ENCODE data around the gene WFS1. TPM values are rescaled to one million over a fixed set of nuclear protein-coding genes. Genes with fewer than 3 reads are reported as not detected.

The WFS1 gene
- total RNA-seq, 1 donor from 2014 or later: 23.5 TPM

GRCh38 chr4:6235901-6236640 is 33.6 kb upstream of the WFS1 start:
- DNase-seq (ENCODE audit: low read depth): no peak

- DNase-seq (ENCODE audit: low read depth): no peak
These were observed 32.7 kb upstream of the WFS1 start for GRCh38 chr4:6236816-6237390.

GRCh38 chr4:6239486-6239885 is 30.2 kb upstream of the WFS1 start:
- no peak for DNase-seq (ENCODE audit: low read depth)

- no peak for DNase-seq (ENCODE audit: low read depth)
These were observed 29.7 kb upstream of the WFS1 start for GRCh38 chr4:6239968-6240367.

GRCh38 chr4:6241062-6241845 is 28.4 kb upstream of the WFS1 start:
- no peak for DNase-seq (ENCODE audit: low read depth)

- no peak for DNase-seq (ENCODE audit: low read depth)
These were observed 27.2 kb upstream of the WFS1 start for GRCh38 chr4:6242271-6243029.

GRCh38 chr4:6245246-6246169 is 24.1 kb upstream of the WFS1 start:
- DNase-seq (ENCODE audit: low read depth): no peak

- no peak for DNase-seq (ENCODE audit: low read depth)
These were observed 23.4 kb upstream of the WFS1 start for GRCh38 chr4:6246170-6246634.

- no peak for DNase-seq (ENCODE audit: low read depth)
These were observed 21.3 kb upstream of the WFS1 start for GRCh38 chr4:6248394-6248793.

GRCh38 chr4:6250235-6250983 is 19.2 kb upstream of the WFS1 start:
- peak; percentile 62 for DNase-seq (ENCODE audit: low read depth)

- no peak for DNase-seq (ENCODE audit: low read depth)
These were observed 18.7 kb upstream of the WFS1 start for GRCh38 chr4:6250984-6251295.

- DNase-seq (ENCODE audit: low read depth): no peak
These were observed 18.3 kb upstream of the WFS1 start for GRCh38 chr4:6251365-6251764.

- no peak for DNase-seq (ENCODE audit: low read depth)
These were observed 17.6 kb upstream of the WFS1 start for GRCh38 chr4:6252051-6252450.

- no peak for DNase-seq (ENCODE audit: low read depth)
These were observed 16.5 kb upstream of the WFS1 start for GRCh38 chr4:6253111-6253510.

- no peak for DNase-seq (ENCODE audit: low read depth)
These were observed 15.7 kb upstream of the WFS1 start for GRCh38 chr4:6253961-6254360.

GRCh38 chr4:6256141-6256540 is 13.5 kb upstream of the WFS1 start:
- no peak for DNase-seq (ENCODE audit: low read depth)

GRCh38 chr4:6257247-6258025 is 12.2 kb upstream of the WFS1 start:
- peak; percentile 38 for DNase-seq (ENCODE audit: low read depth)

GRCh38 chr4:6258026-6258360 is 11.7 kb upstream of the WFS1 start:
- no peak for DNase-seq (ENCODE audit: low read depth)

GRCh38 chr4:6258741-6259140 is 10.9 kb upstream of the WFS1 start:
- DNase-seq (ENCODE audit: low read depth): no peak

- no peak for DNase-seq (ENCODE audit: low read depth)
These were observed 9.8 kb upstream of the WFS1 start for GRCh38 chr4:6259886-6260285.
